ENCODE data around the gene RNASEH2B.

RNASEH2B gene

DNA sequence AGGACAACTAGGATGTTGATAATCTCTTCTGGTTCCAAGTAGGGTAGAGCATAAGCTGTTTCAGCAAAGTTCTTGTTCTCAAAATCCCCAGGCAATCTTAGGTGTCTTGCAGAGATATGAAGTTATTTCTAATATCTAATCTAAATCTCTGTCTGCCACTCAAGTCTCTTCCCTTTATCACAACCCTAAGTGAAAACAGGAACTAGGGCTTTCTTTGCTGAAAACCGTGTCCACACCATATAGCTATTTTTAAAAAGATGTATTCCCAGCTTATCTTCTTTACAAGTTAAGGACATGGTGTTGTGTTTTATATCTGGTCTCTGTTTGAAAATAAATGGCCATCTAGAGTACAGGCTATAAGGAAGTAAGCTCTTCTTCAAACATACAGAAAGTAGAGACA lies 11.3 kb upstream of the RNASEH2B start:
- DNase-seq (ENCODE audit: extremely low spot score): no peak
- CTCF ChIA-PET: interaction anchor here (1.7 kb wide), 1 partner anchor 14 kb away, joined by 16 read pairs; no protein-coding TSS in a partner anchor
- TF ChIP-seq, protein P1, sequence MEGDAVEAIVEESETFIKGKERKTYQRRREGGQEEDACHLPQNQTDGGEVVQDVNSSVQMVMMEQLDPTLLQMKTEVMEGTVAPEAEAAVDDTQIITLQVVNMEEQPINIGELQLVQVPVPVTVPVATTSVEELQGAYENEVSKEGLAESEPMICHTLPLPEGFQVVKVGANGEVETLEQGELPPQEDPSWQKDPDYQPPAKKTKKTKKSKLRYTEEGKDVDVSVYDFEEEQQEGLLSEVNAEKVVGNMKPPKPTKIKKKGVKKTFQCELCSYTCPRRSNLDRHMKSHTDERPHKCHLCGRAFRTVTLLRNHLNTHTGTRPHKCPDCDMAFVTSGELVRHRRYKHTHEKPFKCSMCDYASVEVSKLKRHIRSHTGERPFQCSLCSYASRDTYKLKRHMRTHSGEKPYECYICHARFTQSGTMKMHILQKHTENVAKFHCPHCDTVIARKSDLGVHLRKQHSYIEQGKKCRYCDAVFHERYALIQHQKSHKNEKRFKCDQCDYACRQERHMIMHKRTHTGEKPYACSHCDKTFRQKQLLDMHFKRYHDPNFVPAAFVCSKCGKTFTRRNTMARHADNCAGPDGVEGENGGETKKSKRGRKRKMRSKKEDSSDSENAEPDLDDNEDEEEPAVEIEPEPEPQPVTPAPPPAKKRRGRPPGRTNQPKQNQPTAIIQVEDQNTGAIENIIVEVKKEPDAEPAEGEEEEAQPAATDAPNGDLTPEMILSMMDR (IDR thresholded peaks at IDR 0.05; ENCODE audit: control extremely low read depth, extremely low read depth, low read depth, missing control alignments): no peak
- POLR2A ChIA-PET: no interaction called here

DNA sequence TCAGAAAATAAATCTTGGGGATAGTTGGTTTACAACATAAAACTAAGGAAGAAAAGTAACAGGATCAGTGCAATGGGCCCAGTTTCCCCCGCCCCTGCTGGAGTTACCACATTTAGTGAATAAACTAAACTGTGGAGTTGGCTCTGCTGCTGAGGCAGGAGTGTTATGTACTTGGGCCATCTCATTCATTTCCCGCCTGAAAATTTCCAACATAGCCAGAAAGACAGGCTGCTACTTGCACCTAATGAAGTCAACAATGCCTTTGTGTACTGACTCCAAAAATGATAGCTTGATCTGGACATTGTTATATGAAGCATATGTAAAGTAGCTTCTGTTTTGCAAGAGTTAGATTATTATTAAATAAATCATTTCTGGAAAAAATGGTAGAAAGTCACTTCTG lies 7.9 kb upstream of the RNASEH2B start:
- CTCF ChIA-PET: interaction anchor here (1.0 to 5.0 kb wide), 6 partner anchors 10 to 914 kb away, joined by 3 to 26 read pairs (median 4); no protein-coding TSS in a partner anchor
- no peak for DNase-seq (ENCODE audit: extremely low spot score)
- POLR2A ChIA-PET: no interaction called here
- TF ChIP-seq, protein P1 (IDR thresholded peaks at IDR 0.05; ENCODE audit: control extremely low read depth, extremely low read depth, low read depth, missing control alignments): no peak

- TF ChIP-seq, protein P1 (IDR thresholded peaks at IDR 0.05; ENCODE audit: control extremely low read depth, extremely low read depth, low read depth, missing control alignments): no peak
- CTCF ChIA-PET: interaction anchor here (1.4 kb wide), 1 partner anchor 8 kb away, joined by 6 read pairs; no protein-coding TSS in a partner anchor
- no peak for DNase-seq (ENCODE audit: extremely low spot score)
- POLR2A ChIA-PET: no interaction called here
These were observed 4.3 kb upstream of the RNASEH2B start for GRCh38 chr13:50905256-50905655.

GRCh38 chr13:50907781-50908180 lies 1.8 kb upstream of the RNASEH2B start:
- DNase-seq (ENCODE audit: extremely low spot score): no peak
- ChIA-PET CTCF (interaction anchor here (1.0 to 2.3 kb wide), 5 partner anchors 13 to 910 kb away, joined by 3 to 9 read pairs (median 3); partner anchors contain the start of gene TRIM13), POLR2A (no interaction called here)
- TF ChIP-seq, protein P1 (IDR thresholded peaks at IDR 0.05; ENCODE audit: control extremely low read depth, extremely low read depth, low read depth, missing control alignments): no peak

- CTCF ChIA-PET: interaction anchor here (1.0 to 2.3 kb wide), 5 partner anchors 13 to 910 kb away, joined by 3 to 9 read pairs (median 3); partner anchors contain the start of gene TRIM13
These were observed 1.2 kb upstream of the RNASEH2B start for GRCh38 chr13:50908371-50908770.

GRCh38 chr13:50910485-50910805 lies 854 bp downstream of the RNASEH2B start:
- TF ChIP-seq, protein P1 (IDR thresholded peaks at IDR 0.05; ENCODE audit: control extremely low read depth, extremely low read depth, low read depth, missing control alignments): no peak
- peak; percentile 18 for DNase-seq (ENCODE audit: extremely low spot score)
- CTCF ChIA-PET: interaction anchor here (1.2 to 5.8 kb wide), 5 partner anchors 9 to 974 kb away, joined by 5 to 54 read pairs (median 19); partner anchors contain the start of genes SPRYD7 and TRIM13
- POLR2A ChIA-PET: no interaction called here

More at GRCh38 chr13:50908371-50908770, 1.2 kb upstream of the RNASEH2B start:
- TF ChIP-seq, protein P1 (IDR thresholded peaks at IDR 0.05; ENCODE audit: control extremely low read depth, extremely low read depth, low read depth, missing control alignments): no peak
- POLR2A ChIA-PET: no interaction called here
- no peak for DNase-seq (ENCODE audit: extremely low spot score)
